Heart left ventricle (tissue), 16 donors: ENCODE results near the gene MGLL. TPM values are rescaled to one million over a fixed set of nuclear protein-coding genes. Genes with fewer than 3 reads are reported as not detected.

Source experiments
- ATAC-seq, 4 donors: fragments of 200-7000 bp; cut with Tn5 transposase; one replicate each; pipeline ENCODE4 v1.9.1; 2020 to 2022; ENCODE audit warnings: moderate library complexity in 4 of 4, mild to moderate bottlenecking in 3 of 4, moderate number of reproducible peaks in 1 of 4
- DNase-seq, 5 donors: peaks; one replicate each; pipeline ENCODE4 v3.0.0-alpha.2; 2020
- H3K27ac ChIP-seq, 12 donors: fragments of 200-600 bp; sonication (generic) in 4 of 12; one replicate each; pipeline versions ENCODE4 v1.5.0 to v1.8.0; 2016 to 2022; ENCODE audit warnings: mild to moderate bottlenecking in 2 of 12
- H3K27me3 ChIP-seq, 9 donors: fragments of 200-600 bp; sonication (generic) in 2 of 9; one replicate each; pipeline versions ENCODE4 v1.5.1 to v1.8.0; 2016 to 2022; ENCODE audit warnings: mild to moderate bottlenecking in 3 of 9
- H3K36me3 ChIP-seq, 9 donors: fragments of 200-600 bp; sonication (generic) in 2 of 9; one replicate each; pipeline versions ENCODE4 v1.5.0 to v1.8.0; 2018 to 2022; ENCODE audit warnings: mild to moderate bottlenecking in 2 of 9
- H3K4me1 ChIP-seq, 12 donors: fragments of 200-600 bp; sonication (generic) in 4 of 12; one replicate each; pipeline versions ENCODE4 v1.5.0 to v1.8.0; 2016 to 2022; ENCODE audit warnings: mild to moderate bottlenecking in 3 of 12
- H3K4me3 ChIP-seq, 12 donors: fragments of 200-600 bp; sonication (generic) in 4 of 12; one replicate each; pipeline versions ENCODE4 v1.5.0 to v1.8.0; 2017 to 2022; ENCODE audit warnings: mild to moderate bottlenecking in 9 of 12, moderate library complexity in 4 of 12
- H3K9me3 ChIP-seq, 12 donors: fragments of 200-600 bp; sonication (generic) in 4 of 12; one replicate each; pipeline versions ENCODE4 v1.5.0 to v1.8.0; 2016 to 2022; ENCODE audit warnings: mild to moderate bottlenecking in 1 of 12
- POLR2A ChIP-seq, 2 donors: fragments of 450-650 bp; IDR thresholded peaks; one replicate each; pipeline ENCODE4 v1.6.1; 2017; ENCODE audit warnings: antibody characterized with exemption in 2 of 2, mild to moderate bottlenecking in 2 of 2, moderate library complexity in 2 of 2
- WGBS, 4 donors: extraction: QIAGEN DNeasy Blood & Tissue Kit in 2 of 4; methylation state at CpG; one replicate each; pipeline versions ENCODE4 v1.1.5 to v1.1.7; 2013 to 2018; 5-methylcytosine and 5-hydroxymethylcytosine counted together
- intact Hi-C, 10 donors: fragments of 100-400 bp; cut with DNase I; formaldehyde crosslinking; loops; one replicate each; pipeline versions ENCODE4 v1.11.1 to v1.14.2; 2022
- polyA plus RNA-seq, 2 donors: library from polyadenylated mRNA; stranded (reverse); fragments of 200-250 nt; gene quantifications; one replicate each; pipeline ENCODE4 v1.2.3, GENCODE V29; 2013
- total RNA-seq, 9 donors: library from RNA; depleted of rRNA in 2 of 9; stranded (reverse); fragments of >200 nt in 2 of 9; fragmentation: NEBNext Ultra II Directional in 3 of 9; extraction: Animal tissue kit (Norgen Biotek cat#: 25700) in 3 of 9; gene quantifications; one replicate each; pipeline versions ENCODE4 v1.1.0 to v1.2.4, GENCODE V29; 2016 to 2023
- TF ChIP-seq, protein P1 (sequence below), 12 donors: fragments of 200-600 bp; sonication (generic) in 4 of 12; IDR thresholded peaks; one replicate each; pipeline versions ENCODE4 v1.5.0 to v1.8.0; 2018 to 2022; ENCODE audit warnings: antibody characterized with exemption in 12 of 12, mild to moderate bottlenecking in 5 of 12
- donor health status: ischemic (EF 13 %, LVEDD 7.1; RV severe dilation, severe dysfunction).
- donor health status: healthy with polysubstance abuse.
- donor health status: DM: no; HTN: yes; CAD: no.
- donor health status: DM: no; HTN: no; CAD: no.
- donor health status: ischemic (EF 25% LVEDD 6.9; RV normal size, moderate dysfunction).
- donor health status: ischemic (EF 25% LVEDD 5.7; RV mildly dilated, moderate dysfunction).
- donor health status: healthy.
- donor health status: DM: yes; HTN: yes; CAD: no.
- donor health status: ischemic (EF 35%, LVEDD 5.7; RV mildly dilated, moderate dysfunction).
- donor health status: nonischemic (EF 11% LVEDD 7.7; RV severe dilation, severe dysfunction).
- donor health status: DM: yes; HTN: yes; CAD: no.
- donor health status: PGD.
- donor health status: ischemic (EF 29% LVEDD 5.4; RV normal size, mild dysfunction).
- donor health status: nonischemic (EF 23%, LVEDD 6.1; RV moderate dilation, normal function).

MGLL gene
- total and polyA plus RNA-seq, 11 donors = 38.5 to 119 (median 78.9) TPM

DNA sequence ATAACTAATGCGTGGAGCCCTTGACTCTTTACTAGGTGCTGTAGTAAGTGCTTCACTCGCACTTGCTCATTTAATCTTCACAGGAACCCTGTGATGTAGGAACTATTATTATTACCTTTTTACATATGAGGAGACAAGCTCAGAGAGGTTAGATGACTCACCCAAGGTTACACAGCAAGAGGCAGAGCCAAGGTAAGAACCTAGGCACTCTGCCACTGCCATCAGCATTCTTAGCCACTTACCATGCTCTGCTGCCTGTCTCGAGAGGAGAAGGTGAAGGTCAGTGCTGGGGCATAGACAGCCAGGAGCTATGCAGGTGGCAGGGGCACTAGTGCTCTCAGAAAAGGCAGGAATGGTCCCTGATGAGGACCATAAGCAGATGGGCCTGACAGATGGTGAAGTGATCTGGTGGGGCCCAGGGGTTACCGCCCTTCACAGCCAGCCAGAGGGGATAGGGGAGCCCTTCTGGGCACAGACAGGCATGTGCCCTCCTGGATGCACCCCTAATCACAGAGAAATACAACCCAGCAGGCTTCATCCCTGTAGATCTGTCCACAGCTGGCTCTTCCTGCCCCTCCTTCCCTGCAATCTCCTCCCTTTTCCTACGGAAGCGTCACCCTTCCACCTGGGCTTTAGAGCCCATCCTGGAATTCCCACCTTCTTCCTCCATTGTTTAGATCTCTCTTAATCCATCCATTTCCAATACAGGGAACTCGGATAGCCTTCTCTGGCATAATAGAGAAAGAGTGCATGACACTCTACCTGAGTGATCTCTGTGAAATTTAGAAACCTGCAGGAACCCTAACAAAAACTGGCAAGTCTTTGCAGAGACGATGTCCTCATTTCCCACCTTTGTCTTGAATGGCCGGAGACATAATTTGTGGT lies 122.7 kb downstream of the MGLL start:
- DNase-seq (peak in 3 of 5 donors; percentile 8 to 28 (median 27)), ATAC-seq (no peak)
- Histone ChIP-seq H3K9me3 (peaks cover 0 to 6% (median 0%) of the 10 kb centered on the region in 12 donors), H3K27me3 (no peaks in the 10 kb centered on the region), H3K4me1 (peaks cover 17 to 87% (median 73%) of the 10 kb centered on the region in 12 donors), H3K27ac (peak overlapping the region; percentile 88 to 98 (median 93)), H3K4me3 (no peak overlapping the region), H3K36me3 (peaks cover 0 to 9% (median 3%) of the 10 kb centered on the region in 9 donors)
- intact Hi-C loops = loop anchor here in 8 of 10 donors (1.0 to 5.0 kb wide), 7 partner anchors 15 to 123 kb away; partner anchors contain the start of gene MGLL (in 2 of the 8)
- no peak for TF ChIP-seq POLR2A (IDR thresholded peaks at IDR 0.05)
- TF ChIP-seq, protein P1, sequence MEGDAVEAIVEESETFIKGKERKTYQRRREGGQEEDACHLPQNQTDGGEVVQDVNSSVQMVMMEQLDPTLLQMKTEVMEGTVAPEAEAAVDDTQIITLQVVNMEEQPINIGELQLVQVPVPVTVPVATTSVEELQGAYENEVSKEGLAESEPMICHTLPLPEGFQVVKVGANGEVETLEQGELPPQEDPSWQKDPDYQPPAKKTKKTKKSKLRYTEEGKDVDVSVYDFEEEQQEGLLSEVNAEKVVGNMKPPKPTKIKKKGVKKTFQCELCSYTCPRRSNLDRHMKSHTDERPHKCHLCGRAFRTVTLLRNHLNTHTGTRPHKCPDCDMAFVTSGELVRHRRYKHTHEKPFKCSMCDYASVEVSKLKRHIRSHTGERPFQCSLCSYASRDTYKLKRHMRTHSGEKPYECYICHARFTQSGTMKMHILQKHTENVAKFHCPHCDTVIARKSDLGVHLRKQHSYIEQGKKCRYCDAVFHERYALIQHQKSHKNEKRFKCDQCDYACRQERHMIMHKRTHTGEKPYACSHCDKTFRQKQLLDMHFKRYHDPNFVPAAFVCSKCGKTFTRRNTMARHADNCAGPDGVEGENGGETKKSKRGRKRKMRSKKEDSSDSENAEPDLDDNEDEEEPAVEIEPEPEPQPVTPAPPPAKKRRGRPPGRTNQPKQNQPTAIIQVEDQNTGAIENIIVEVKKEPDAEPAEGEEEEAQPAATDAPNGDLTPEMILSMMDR (IDR thresholded peaks at IDR 0.05) = no peak
- 57 to 67% (median 64%) methylated on average over 9 of the region's 9 CpGs for WGBS, 4 donors

DNA sequence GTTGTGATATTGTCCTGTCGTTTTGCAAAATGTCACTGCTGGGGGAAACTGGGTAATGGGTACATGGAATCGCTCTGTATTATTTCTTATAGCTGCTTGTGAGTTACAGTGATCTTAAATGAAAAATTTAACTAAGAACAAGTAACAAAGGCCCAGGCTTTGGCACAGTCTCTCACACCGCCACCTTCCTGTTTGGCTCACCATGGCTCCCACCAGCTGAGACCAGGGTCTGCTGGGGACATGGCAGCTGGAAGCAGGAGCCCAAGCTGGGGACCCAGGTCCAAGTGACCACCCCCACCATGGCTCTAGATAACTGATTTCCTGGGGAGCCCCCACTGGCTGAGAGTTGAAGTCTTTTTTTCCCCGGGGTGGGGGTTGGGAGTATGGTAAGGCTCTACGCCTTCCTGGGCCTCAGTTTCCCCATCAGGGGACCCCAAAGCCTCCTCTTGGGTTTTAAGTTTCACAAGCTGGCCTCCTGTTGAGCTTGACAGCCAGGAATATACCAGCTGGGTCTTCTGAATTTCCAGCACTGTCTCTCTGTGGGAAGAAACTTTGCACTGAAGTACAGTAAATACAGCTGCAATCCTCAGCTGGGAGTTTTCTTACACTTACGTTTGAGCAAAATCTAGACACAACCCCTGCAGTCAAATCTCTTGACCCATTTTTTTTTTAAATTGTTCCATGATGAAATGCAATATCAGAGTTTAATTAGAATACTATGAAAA lies 123.5 kb downstream of the MGLL start:
- TF ChIP-seq, protein P1 (IDR thresholded peaks at IDR 0.05) = no peak
- TF ChIP-seq POLR2A (IDR thresholded peaks at IDR 0.05) = no peak
- no peak overlapping the region for H3K4me3 ChIP-seq
- ATAC-seq (no peak), DNase-seq (peak in 3 of 5 donors; percentile 37 to 64 (median 37))
- peaks cover 17 to 88% (median 73%) of the 10 kb centered on the region in 12 donors for H3K4me1 ChIP-seq
- H3K9me3 ChIP-seq = peaks cover 0 to 3% (median 0%) of the 10 kb centered on the region in 12 donors
- 53 to 67% (median 58%) methylated on average over 6 of the region's 6 CpGs for WGBS, 4 donors
- intact Hi-C loops = loop anchor here in 4 of 10 donors (1.0 to 5.0 kb wide), 4 partner anchors 38 to 123 kb away; partner anchors contain the start of gene MGLL (in 2 of the 4)
- H3K36me3 ChIP-seq = peaks cover 0 to 15% (median 10%) of the 10 kb centered on the region in 9 donors
- H3K27ac ChIP-seq = peak overlapping the region; percentile 88 to 98 (median 93)
- no peaks in the 10 kb centered on the region for H3K27me3 ChIP-seq

DNA sequence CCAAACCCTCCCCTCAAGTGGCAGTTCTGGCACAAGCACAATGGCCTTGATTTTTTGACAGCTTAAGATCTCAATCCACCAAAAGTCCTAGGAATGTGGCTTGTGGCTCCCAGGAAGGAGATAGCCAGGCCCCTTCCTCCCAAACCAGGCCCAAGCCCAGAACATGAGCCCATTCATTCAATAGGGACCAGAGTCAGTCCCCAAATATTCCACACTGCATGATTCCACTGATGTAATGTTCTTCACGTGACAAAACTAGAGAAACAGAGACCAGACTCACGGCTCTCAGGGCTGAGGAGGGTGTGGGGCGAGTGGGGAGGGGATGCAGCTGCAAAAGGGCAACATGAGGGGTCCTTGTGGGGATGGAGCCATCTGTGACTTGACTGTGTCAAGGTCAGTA lies 124.0 kb downstream of the MGLL start:
- Histone ChIP-seq H3K4me3 (no peak overlapping the region), H3K27me3 (no peaks in the 10 kb centered on the region), H3K36me3 (peaks cover 0 to 21% (median 16%) of the 10 kb centered on the region in 9 donors), H3K9me3 (no peaks in the 10 kb centered on the region), H3K27ac (peak overlapping the region; percentile 88 to 98 (median 93)), H3K4me1 (peaks cover 17 to 86% (median 71%) of the 10 kb centered on the region in 12 donors)
- ATAC-seq (peak in 1 of 4 donors; percentile 2), DNase-seq (peak in 2 of 5 donors; percentile 29 to 36)
- WGBS, 4 donors = 41 to 63% (median 47%) methylated on average over 3 of the region's 3 CpGs
- intact Hi-C loops = loop anchor here in 3 of 10 donors (2.0 to 5.0 kb wide), 3 partner anchors 49 to 124 kb away; partner anchors contain the start of gene MGLL (in 2 of the 3)
- TF ChIP-seq POLR2A (IDR thresholded peaks at IDR 0.05) = no peak
- TF ChIP-seq, protein P1 (IDR thresholded peaks at IDR 0.05) = no peak
